Endothelial cell of umbilical vein (primary cell): ENCODE measurements around the gene ZC2HC1B. TPM values are rescaled to one million over a fixed set of nuclear protein-coding genes. Genes with fewer than 3 reads are reported as not detected.

ENCODE experiments used
- BruUV-seq: library from RNA; stranded (reverse); fragments of 400-500 nt; replicated peaks from 2 replicates; lab custom pipeline; 2021; lab: Mats Ljungman, UMichigan
- CTCF ChIA-PET: fragments of 300-600, 350-600 bp; sonication (Branson Sonifier 250); formaldehyde crosslinking; loops from one replicate; lab custom pipeline; 2021; ENCODE audit warnings: antibody characterized with exemption, inconsistent platforms; lab: Charles Lee
- POLR2A ChIA-PET: fragments of 300-600, 350-600 bp; sonication (Branson Sonifier 250); formaldehyde crosslinking; loops from one replicate; lab custom pipeline; 2021; ENCODE audit warnings: antibody characterized with exemption, inconsistent platforms; lab: Charles Lee
- DNase-seq: peaks from one replicate; pipeline ENCODE4 v3.0.0-alpha.2; 2011; ENCODE audit warnings: low read depth, low spot score
- FAIRE-seq: peaks from 2 replicates; lab custom pipeline; 2011; peaks lifted over from hg19 to GRCh38; lab: Jason Lieb, UNC
- H2AFZ ChIP-seq: 2 replicates; pipeline ENCODE4 v1.6.0; 2012; ENCODE audit warnings: low read depth, low read length, control low read depth, inconsistent platforms
- H3K27ac ChIP-seq: 2 replicates; pipeline ENCODE4 v1.5.1; 2011; ENCODE audit warnings: low read depth, mild to moderate bottlenecking, control low read depth, low read length, moderate library complexity; ENCODE audit not compliant: insufficient read depth
- H3K27me3 ChIP-seq, 2 experiments: 2 replicates each; pipeline versions ENCODE4 v1.6.0 to v1.6.1; 2011; ENCODE audit warnings: low read length in 2 of 2, mixed read lengths in 1 of 2; ENCODE audit not compliant: control insufficient read depth in 2 of 2, insufficient read depth in 2 of 2
- H3K36me3 ChIP-seq, 2 experiments: 2 replicates in 1 of 2; 3 replicates in 1 of 2; pipeline ENCODE4 v1.5.1; 2011; ENCODE audit warnings: low read length in 2 of 2, mild to moderate bottlenecking in 1 of 2, moderate library complexity in 1 of 2; ENCODE audit not compliant: control insufficient read depth in 2 of 2, insufficient read depth in 2 of 2; ENCODE audit errors: extremely low read depth in 1 of 2
- H3K4me1 ChIP-seq: 3 replicates; pipeline ENCODE4 v1.5.1; 2011; ENCODE audit warnings: mild to moderate bottlenecking, low read length; ENCODE audit not compliant: control insufficient read depth, insufficient read depth; ENCODE audit errors: extremely low read depth
- H3K4me2 ChIP-seq: 2 replicates; pipeline ENCODE4 v1.6.1; 2011; ENCODE audit warnings: low read length, control low read depth, mixed read lengths; ENCODE audit not compliant: insufficient read depth
- H3K4me3 ChIP-seq, 3 experiments: fragments of 200-600 bp in 1 of 3; sonication (generic), shearing (Covaris generic) in 1 of 3; replicated peaks in 1 of 3; 2 replicates each; pipeline ENCODE4 v1.5.1; 2011 to 2016; ENCODE audit warnings: control low read depth in 3 of 3, low read length in 3 of 3, mild to moderate bottlenecking in 2 of 3, inconsistent platforms in 1 of 3, low read depth in 1 of 3, moderate library complexity in 1 of 3; ENCODE audit not compliant: insufficient read depth in 1 of 3
- H3K79me2 ChIP-seq: 2 replicates; pipeline ENCODE4 v1.6.0; 2012; ENCODE audit warnings: low read length, inconsistent platforms; ENCODE audit not compliant: control insufficient read depth, insufficient read depth
- H3K9ac ChIP-seq: replicated peaks from 2 replicates; pipeline ENCODE3; 2011; ENCODE audit warnings: low read length, control low read depth; ENCODE audit not compliant: insufficient read depth; ENCODE audit errors: extremely low read depth
- H3K9me1 ChIP-seq: replicated peaks from 3 replicates; pipeline ENCODE4 v1.6.0; 2011; ENCODE audit warnings: mild to moderate bottlenecking, low read length; ENCODE audit not compliant: control insufficient read depth, insufficient read depth; ENCODE audit errors: extremely low read depth
- H3K9me3 ChIP-seq: replicated peaks from 2 replicates; pipeline ENCODE4 v1.5.1; 2012; ENCODE audit warnings: low read length, inconsistent platforms; ENCODE audit not compliant: control insufficient read depth, insufficient read depth
- H4K20me1 ChIP-seq: replicated peaks from 2 replicates; pipeline ENCODE3; 2011; ENCODE audit warnings: mild to moderate bottlenecking, low read length; ENCODE audit not compliant: control insufficient read depth, insufficient read depth; ENCODE audit errors: extremely low read depth
- CTCF ChIP-seq, 2 donors: IDR thresholded peaks; 1 replicate in 1 of 2; 2 replicates in 1 of 2; pipeline ENCODE4 v1.5.1; 2011; ENCODE audit warnings: low read length in 2 of 2, mild to moderate bottlenecking in 2 of 2, moderate library complexity in 2 of 2, control low read depth in 1 of 2, inconsistent platforms in 1 of 2, low read depth in 1 of 2; ENCODE audit not compliant: insufficient read depth in 1 of 2; ENCODE audit errors: extremely low read depth in 1 of 2
- EZH2 ChIP-seq: IDR thresholded peaks from 2 replicates; pipeline ENCODE4 v1.6.1; 2012; ENCODE audit warnings: borderline replicate concordance, low read depth, mild to moderate bottlenecking, moderate library complexity, low read length, inconsistent platforms; ENCODE audit not compliant: severe bottlenecking
- GATA2 ChIP-seq: IDR thresholded peaks from 2 replicates; pipeline ENCODE4 v1.7.0; 2011; ENCODE audit warnings: low read depth, mild to moderate bottlenecking, moderate library complexity, mixed read lengths, low read length; ENCODE audit not compliant: insufficient read length, insufficient read depth
- MAX ChIP-seq: IDR thresholded peaks from 2 replicates; pipeline ENCODE4 v1.6.1; 2011; ENCODE audit not compliant: insufficient read depth, insufficient read length
- MYC ChIP-seq: IDR thresholded peaks from one replicate; pipeline ENCODE4 v1.6.1; 2011; ENCODE audit warnings: mild to moderate bottlenecking, low read depth, low read length
- POLR2A ChIP-seq: IDR thresholded peaks from 2 replicates; pipeline ENCODE4 v1.6.1; 2012; ENCODE audit warnings: low read depth, mild to moderate bottlenecking, control low read depth, low read length
- dilution Hi-C: fragments of 300-500 bp; cut with MboI; formaldehyde crosslinking; loops from one replicate; pipeline ENCODE4 v1.15.0; 2019; ENCODE audit warnings: low sequenced_read_pairs; ENCODE audit not compliant: extremely low pct_ligation_motif_present
- intact Hi-C: fragments of 100-400 bp; cut with micrococcal nuclease; formaldehyde crosslinking; loops from one replicate; pipeline ENCODE4 v1.10.0; 2022
- polyA plus RNA-seq, 4 experiments: library from polyadenylated mRNA; depleted of rRNA in 3 of 4; stranded (reverse) in 3 of 4; unstranded in 1 of 4; fragments of >200 nt; gene quantifications; 2 replicates each; pipeline versions ENCODE4 v1.2.1 to v1.2.3, GENCODE V29; 2011 to 2012; ENCODE audit warnings: missing spikeins in 1 of 4
- total RNA-seq: library from RNA; stranded (reverse); gene quantifications from 2 replicates; pipeline ENCODE4 v1.2.3, GENCODE V29; 2021

Gene ZC2HC1B
- total and polyA plus RNA-seq, 2 donors (not counting 3 experiments of a cell fraction or from before 2014, with no cell fraction given): not detected

- dilution Hi-C loops: no loop called here
- Histone ChIP-seq H3K79me2 (no peaks in the 10 kb centered on the region), H3K9me3 (no peaks in the 10 kb centered on the region), H3K27ac (no peak overlapping the region), H4K20me1 (no peaks in the 10 kb centered on the region), H3K27me3 (peaks cover 1 to 5% of the 10 kb centered on the region in 2 experiments), H3K9me1 (no peaks in the 10 kb centered on the region), H3K4me3 (no peak overlapping the region), H3K9ac (no peak overlapping the region), H3K36me3 (no peaks in the 10 kb centered on the region), H3K4me2 (no peak overlapping the region), H2AFZ (no peak overlapping the region), H3K4me1 (no peaks in the 10 kb centered on the region)
- POLR2A ChIA-PET: no interaction called here
- TF ChIP-seq MYC (no peak), POLR2A (no peak), GATA2 (no peak), MAX (no peak), CTCF (IDR thresholded peaks at IDR 0.05; ENCODE audit: extremely low read depth in 1 of 2, insufficient read depth in 1 of 2, low read depth in 1 of 2, low read length in 2 of 2) (no peak), EZH2 (no peak)
- no TSS peak for BruUV-seq
- FAIRE-seq (no peak), DNase-seq (no peak)
- CTCF ChIA-PET: interaction anchor here (1.3 to 1.6 kb wide), 2 partner anchors 32 to 425 kb away, joined by 3 read pairs; no protein-coding TSS in a partner anchor
- intact Hi-C loops: no loop called here
Observed at GRCh38 chr6:143980921-143981320, 116.6 kb downstream of the ZC2HC1B start.
